Endothelial cell of umbilical vein (primary cell): ENCODE results near the gene STH. TPM values are rescaled to one million over a fixed set of nuclear protein-coding genes. Genes with fewer than 3 reads are reported as not detected.

ENCODE experiments used
- BruUV-seq: library from RNA; stranded (reverse); fragments of 400-500 nt; replicated peaks from 2 replicates; lab custom pipeline; 2021; lab: Mats Ljungman, UMichigan
- CTCF ChIA-PET: fragments of 300-600, 350-600 bp; sonication (Branson Sonifier 250); formaldehyde crosslinking; loops from one replicate; lab custom pipeline; 2021; ENCODE audit warnings: antibody characterized with exemption, inconsistent platforms; lab: Charles Lee
- POLR2A ChIA-PET: fragments of 300-600, 350-600 bp; sonication (Branson Sonifier 250); formaldehyde crosslinking; loops from one replicate; lab custom pipeline; 2021; ENCODE audit warnings: antibody characterized with exemption, inconsistent platforms; lab: Charles Lee
- DNase-seq: peaks from one replicate; pipeline ENCODE4 v3.0.0-alpha.2; 2011; ENCODE audit warnings: low read depth, low spot score
- FAIRE-seq: peaks from 2 replicates; lab custom pipeline; 2011; peaks lifted over from hg19 to GRCh38; lab: Jason Lieb, UNC
- H2AFZ ChIP-seq: 2 replicates; pipeline ENCODE4 v1.6.0; 2012; ENCODE audit warnings: low read depth, low read length, control low read depth, inconsistent platforms
- H3K27ac ChIP-seq: 2 replicates; pipeline ENCODE4 v1.5.1; 2011; ENCODE audit warnings: low read depth, mild to moderate bottlenecking, control low read depth, low read length, moderate library complexity; ENCODE audit not compliant: insufficient read depth
- H3K27me3 ChIP-seq, 2 experiments: 2 replicates each; pipeline versions ENCODE4 v1.6.0 to v1.6.1; 2011; ENCODE audit warnings: low read length in 2 of 2, mixed read lengths in 1 of 2; ENCODE audit not compliant: control insufficient read depth in 2 of 2, insufficient read depth in 2 of 2
- H3K36me3 ChIP-seq, 2 experiments: 2 replicates in 1 of 2; 3 replicates in 1 of 2; pipeline ENCODE4 v1.5.1; 2011; ENCODE audit warnings: low read length in 2 of 2, mild to moderate bottlenecking in 1 of 2, moderate library complexity in 1 of 2; ENCODE audit not compliant: control insufficient read depth in 2 of 2, insufficient read depth in 2 of 2; ENCODE audit errors: extremely low read depth in 1 of 2
- H3K4me1 ChIP-seq: 3 replicates; pipeline ENCODE4 v1.5.1; 2011; ENCODE audit warnings: mild to moderate bottlenecking, low read length; ENCODE audit not compliant: control insufficient read depth, insufficient read depth; ENCODE audit errors: extremely low read depth
- H3K4me2 ChIP-seq: 2 replicates; pipeline ENCODE4 v1.6.1; 2011; ENCODE audit warnings: low read length, control low read depth, mixed read lengths; ENCODE audit not compliant: insufficient read depth
- H3K4me3 ChIP-seq, 3 experiments: fragments of 200-600 bp in 1 of 3; sonication (generic), shearing (Covaris generic) in 1 of 3; replicated peaks in 1 of 3; 2 replicates each; pipeline ENCODE4 v1.5.1; 2011 to 2016; ENCODE audit warnings: control low read depth in 3 of 3, low read length in 3 of 3, mild to moderate bottlenecking in 2 of 3, inconsistent platforms in 1 of 3, low read depth in 1 of 3, moderate library complexity in 1 of 3; ENCODE audit not compliant: insufficient read depth in 1 of 3
- H3K79me2 ChIP-seq: 2 replicates; pipeline ENCODE4 v1.6.0; 2012; ENCODE audit warnings: low read length, inconsistent platforms; ENCODE audit not compliant: control insufficient read depth, insufficient read depth
- H3K9ac ChIP-seq: replicated peaks from 2 replicates; pipeline ENCODE3; 2011; ENCODE audit warnings: low read length, control low read depth; ENCODE audit not compliant: insufficient read depth; ENCODE audit errors: extremely low read depth
- H3K9me1 ChIP-seq: replicated peaks from 3 replicates; pipeline ENCODE4 v1.6.0; 2011; ENCODE audit warnings: mild to moderate bottlenecking, low read length; ENCODE audit not compliant: control insufficient read depth, insufficient read depth; ENCODE audit errors: extremely low read depth
- H3K9me3 ChIP-seq: replicated peaks from 2 replicates; pipeline ENCODE4 v1.5.1; 2012; ENCODE audit warnings: low read length, inconsistent platforms; ENCODE audit not compliant: control insufficient read depth, insufficient read depth
- H4K20me1 ChIP-seq: replicated peaks from 2 replicates; pipeline ENCODE3; 2011; ENCODE audit warnings: mild to moderate bottlenecking, low read length; ENCODE audit not compliant: control insufficient read depth, insufficient read depth; ENCODE audit errors: extremely low read depth
- EZH2 ChIP-seq: IDR thresholded peaks from 2 replicates; pipeline ENCODE4 v1.6.1; 2012; ENCODE audit warnings: borderline replicate concordance, low read depth, mild to moderate bottlenecking, moderate library complexity, low read length, inconsistent platforms; ENCODE audit not compliant: severe bottlenecking
- FOS ChIP-seq: IDR thresholded peaks from 2 replicates; pipeline ENCODE4 v1.6.1; 2011; ENCODE audit warnings: mild to moderate bottlenecking, low read length, moderate library complexity, borderline replicate concordance; ENCODE audit not compliant: insufficient read depth
- GATA2 ChIP-seq: IDR thresholded peaks from 2 replicates; pipeline ENCODE4 v1.7.0; 2011; ENCODE audit warnings: low read depth, mild to moderate bottlenecking, moderate library complexity, mixed read lengths, low read length; ENCODE audit not compliant: insufficient read length, insufficient read depth
- JUN ChIP-seq: IDR thresholded peaks from 2 replicates; pipeline ENCODE4 v1.6.1; 2011; ENCODE audit warnings: borderline replicate concordance, low read depth; ENCODE audit not compliant: insufficient read length, insufficient read depth
- MYC ChIP-seq: IDR thresholded peaks from one replicate; pipeline ENCODE4 v1.6.1; 2011; ENCODE audit warnings: mild to moderate bottlenecking, low read depth, low read length
- POLR2A ChIP-seq: IDR thresholded peaks from 2 replicates; pipeline ENCODE4 v1.6.1; 2012; ENCODE audit warnings: low read depth, mild to moderate bottlenecking, control low read depth, low read length
- POLR2AphosphoS5 ChIP-seq: IDR thresholded peaks from 2 replicates; pipeline ENCODE4 v1.6.1; 2012; ENCODE audit warnings: low read depth, mild to moderate bottlenecking, control low read depth, low read length, moderate library complexity; ENCODE audit not compliant: insufficient read depth
- dilution Hi-C: fragments of 300-500 bp; cut with MboI; formaldehyde crosslinking; loops from one replicate; pipeline ENCODE4 v1.15.0; 2019; ENCODE audit warnings: low sequenced_read_pairs; ENCODE audit not compliant: extremely low pct_ligation_motif_present
- intact Hi-C: fragments of 100-400 bp; cut with micrococcal nuclease; formaldehyde crosslinking; loops from one replicate; pipeline ENCODE4 v1.10.0; 2022
- polyA plus RNA-seq, 4 experiments: library from polyadenylated mRNA; depleted of rRNA in 3 of 4; stranded (reverse) in 3 of 4; unstranded in 1 of 4; fragments of >200 nt; gene quantifications; 2 replicates each; pipeline versions ENCODE4 v1.2.1 to v1.2.3, GENCODE V29; 2011 to 2012; ENCODE audit warnings: missing spikeins in 1 of 4
- total RNA-seq: library from RNA; stranded (reverse); gene quantifications from 2 replicates; pipeline ENCODE4 v1.2.3, GENCODE V29; 2021
- TF ChIP-seq, protein P1 (sequence below): IDR thresholded peaks from 2 replicates; pipeline ENCODE4 v1.6.1; 2011; ENCODE audit not compliant: insufficient read depth, insufficient read length
- TF ChIP-seq, protein P2 (sequence below), 2 donors: IDR thresholded peaks; 1 replicate in 1 of 2; 2 replicates in 1 of 2; pipeline ENCODE4 v1.5.1; 2011; ENCODE audit warnings: low read length in 2 of 2, mild to moderate bottlenecking in 2 of 2, moderate library complexity in 2 of 2, control low read depth in 1 of 2, inconsistent platforms in 1 of 2, low read depth in 1 of 2; ENCODE audit not compliant: insufficient read depth in 1 of 2; ENCODE audit errors: extremely low read depth in 1 of 2

The STH gene
- total and polyA plus RNA-seq, 2 donors (not counting 3 experiments of a cell fraction or from before 2014, with no cell fraction given) = not detected

DNA sequence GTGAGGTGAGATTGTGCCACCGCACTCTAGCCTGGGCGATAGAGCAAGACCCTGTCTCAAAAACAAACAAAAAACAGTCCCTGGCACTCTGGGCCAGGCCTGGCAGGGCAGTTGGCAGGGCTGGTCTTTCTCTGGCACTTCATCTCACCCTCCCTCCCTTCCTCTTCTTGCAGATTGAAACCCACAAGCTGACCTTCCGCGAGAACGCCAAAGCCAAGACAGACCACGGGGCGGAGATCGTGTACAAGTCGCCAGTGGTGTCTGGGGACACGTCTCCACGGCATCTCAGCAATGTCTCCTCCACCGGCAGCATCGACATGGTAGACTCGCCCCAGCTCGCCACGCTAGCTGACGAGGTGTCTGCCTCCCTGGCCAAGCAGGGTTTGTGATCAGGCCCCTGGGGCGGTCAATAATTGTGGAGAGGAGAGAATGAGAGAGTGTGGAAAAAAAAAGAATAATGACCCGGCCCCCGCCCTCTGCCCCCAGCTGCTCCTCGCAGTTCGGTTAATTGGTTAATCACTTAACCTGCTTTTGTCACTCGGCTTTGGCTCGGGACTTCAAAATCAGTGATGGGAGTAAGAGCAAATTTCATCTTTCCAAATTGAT lies 24.8 kb downstream of the STH start:
- no peak for TF ChIP-seq JUN
- no peak for TF ChIP-seq FOS
- TF ChIP-seq MYC = no peak
- TF ChIP-seq POLR2AphosphoS5 = no peak
- TF ChIP-seq GATA2 = no peak
- TF ChIP-seq EZH2 = no peak
- TF ChIP-seq, protein P1, sequence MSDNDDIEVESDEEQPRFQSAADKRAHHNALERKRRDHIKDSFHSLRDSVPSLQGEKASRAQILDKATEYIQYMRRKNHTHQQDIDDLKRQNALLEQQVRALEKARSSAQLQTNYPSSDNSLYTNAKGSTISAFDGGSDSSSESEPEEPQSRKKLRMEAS = no peak
- TF ChIP-seq POLR2A = no peak
- TF ChIP-seq, protein P2, sequence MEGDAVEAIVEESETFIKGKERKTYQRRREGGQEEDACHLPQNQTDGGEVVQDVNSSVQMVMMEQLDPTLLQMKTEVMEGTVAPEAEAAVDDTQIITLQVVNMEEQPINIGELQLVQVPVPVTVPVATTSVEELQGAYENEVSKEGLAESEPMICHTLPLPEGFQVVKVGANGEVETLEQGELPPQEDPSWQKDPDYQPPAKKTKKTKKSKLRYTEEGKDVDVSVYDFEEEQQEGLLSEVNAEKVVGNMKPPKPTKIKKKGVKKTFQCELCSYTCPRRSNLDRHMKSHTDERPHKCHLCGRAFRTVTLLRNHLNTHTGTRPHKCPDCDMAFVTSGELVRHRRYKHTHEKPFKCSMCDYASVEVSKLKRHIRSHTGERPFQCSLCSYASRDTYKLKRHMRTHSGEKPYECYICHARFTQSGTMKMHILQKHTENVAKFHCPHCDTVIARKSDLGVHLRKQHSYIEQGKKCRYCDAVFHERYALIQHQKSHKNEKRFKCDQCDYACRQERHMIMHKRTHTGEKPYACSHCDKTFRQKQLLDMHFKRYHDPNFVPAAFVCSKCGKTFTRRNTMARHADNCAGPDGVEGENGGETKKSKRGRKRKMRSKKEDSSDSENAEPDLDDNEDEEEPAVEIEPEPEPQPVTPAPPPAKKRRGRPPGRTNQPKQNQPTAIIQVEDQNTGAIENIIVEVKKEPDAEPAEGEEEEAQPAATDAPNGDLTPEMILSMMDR (IDR thresholded peaks at IDR 0.05; ENCODE audit: extremely low read depth in 1 of 2, insufficient read depth in 1 of 2, low read depth in 1 of 2, low read length in 2 of 2) = no peak
- no TSS peak for BruUV-seq
- POLR2A ChIA-PET = no interaction called here
- Histone ChIP-seq H2AFZ (no peak overlapping the region), H3K4me1 (no peaks in the 10 kb centered on the region), H3K9ac (no peak overlapping the region), H3K9me3 (no peaks in the 10 kb centered on the region), H3K4me2 (no peak overlapping the region), H3K4me3 (no peak overlapping the region), H4K20me1 (no peaks in the 10 kb centered on the region), H3K36me3 (peaks cover 0 to 11% of the 10 kb centered on the region in 2 experiments), H3K27me3 (no peaks in the 10 kb centered on the region), H3K27ac (no peak overlapping the region), H3K9me1 (no peaks in the 10 kb centered on the region), H3K79me2 (no peaks in the 10 kb centered on the region)
- dilution Hi-C loops (no loop called here), intact Hi-C loops (no loop called here)
- DNase-seq = no peak
- CTCF ChIA-PET = no interaction called here
- no peak for FAIRE-seq
